ENCODE measurements around the gene DBN1. TPM values are rescaled to one million over a fixed set of nuclear protein-coding genes. Genes with fewer than 3 reads are reported as not detected.

DBN1 gene
- total and polyA plus RNA-seq, 2 experiments from 2014 or later = 185 to 295 TPM

DNA sequence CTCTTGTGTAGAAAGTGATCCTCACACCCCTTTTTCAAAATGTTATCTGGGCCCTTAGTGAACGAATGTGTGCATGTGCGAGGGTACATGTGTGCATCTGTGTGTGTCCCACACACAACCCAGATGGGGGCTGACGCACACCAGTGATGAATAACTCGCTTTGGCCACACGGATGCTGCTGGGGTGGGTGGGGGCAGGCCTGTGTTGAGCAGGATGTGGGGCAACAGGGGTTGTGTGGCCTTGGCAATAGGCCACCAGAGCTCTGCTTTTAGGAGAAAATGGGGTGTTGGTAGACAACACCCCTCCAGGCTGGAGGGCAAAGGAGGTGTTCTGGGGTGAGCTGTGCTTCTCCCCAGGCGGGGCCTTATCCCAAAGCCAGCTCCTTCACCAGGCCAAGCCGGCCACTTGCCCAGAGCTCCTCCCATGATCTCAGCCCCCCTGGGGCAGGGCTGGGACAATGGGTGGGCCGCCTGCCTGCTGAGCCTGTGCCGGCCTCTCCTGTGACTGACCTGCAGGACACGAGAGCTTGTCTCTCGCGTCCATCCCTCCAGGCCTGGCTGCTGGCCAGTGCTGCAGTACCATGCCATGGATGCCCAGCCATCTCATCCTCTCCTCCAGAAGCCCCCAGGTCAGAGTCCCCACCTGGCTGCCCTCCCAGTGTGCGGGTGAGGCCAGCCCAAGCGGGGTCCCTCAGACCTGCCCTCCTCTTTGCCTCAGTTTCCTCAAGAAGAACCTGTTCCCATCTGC is 1.7 kb downstream of the DBN1 start:
- Histone ChIP-seq H3K27ac (no peak overlapping the region), H3K4me3 (peak overlapping the region; percentile 100), H3K4me1 (ENCODE audit: low read depth) (peaks cover 9% of the 10 kb centered on the region), H3K9me3 (ENCODE audit: low read depth) (no peaks in the 10 kb centered on the region), H3K27me3 (no peaks in the 10 kb centered on the region), H3K36me3 (peaks cover 13% of the 10 kb centered on the region)
- peak in 1 of 2 donors; percentile 52 for DNase-seq (ENCODE audit: low read depth in 1 of 2, low spot score in 1 of 2)
- TF ChIP-seq, protein P1, sequence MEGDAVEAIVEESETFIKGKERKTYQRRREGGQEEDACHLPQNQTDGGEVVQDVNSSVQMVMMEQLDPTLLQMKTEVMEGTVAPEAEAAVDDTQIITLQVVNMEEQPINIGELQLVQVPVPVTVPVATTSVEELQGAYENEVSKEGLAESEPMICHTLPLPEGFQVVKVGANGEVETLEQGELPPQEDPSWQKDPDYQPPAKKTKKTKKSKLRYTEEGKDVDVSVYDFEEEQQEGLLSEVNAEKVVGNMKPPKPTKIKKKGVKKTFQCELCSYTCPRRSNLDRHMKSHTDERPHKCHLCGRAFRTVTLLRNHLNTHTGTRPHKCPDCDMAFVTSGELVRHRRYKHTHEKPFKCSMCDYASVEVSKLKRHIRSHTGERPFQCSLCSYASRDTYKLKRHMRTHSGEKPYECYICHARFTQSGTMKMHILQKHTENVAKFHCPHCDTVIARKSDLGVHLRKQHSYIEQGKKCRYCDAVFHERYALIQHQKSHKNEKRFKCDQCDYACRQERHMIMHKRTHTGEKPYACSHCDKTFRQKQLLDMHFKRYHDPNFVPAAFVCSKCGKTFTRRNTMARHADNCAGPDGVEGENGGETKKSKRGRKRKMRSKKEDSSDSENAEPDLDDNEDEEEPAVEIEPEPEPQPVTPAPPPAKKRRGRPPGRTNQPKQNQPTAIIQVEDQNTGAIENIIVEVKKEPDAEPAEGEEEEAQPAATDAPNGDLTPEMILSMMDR (IDR thresholded peaks at IDR 0.05; ENCODE audit: low read depth, low read length) = no peak

DNA sequence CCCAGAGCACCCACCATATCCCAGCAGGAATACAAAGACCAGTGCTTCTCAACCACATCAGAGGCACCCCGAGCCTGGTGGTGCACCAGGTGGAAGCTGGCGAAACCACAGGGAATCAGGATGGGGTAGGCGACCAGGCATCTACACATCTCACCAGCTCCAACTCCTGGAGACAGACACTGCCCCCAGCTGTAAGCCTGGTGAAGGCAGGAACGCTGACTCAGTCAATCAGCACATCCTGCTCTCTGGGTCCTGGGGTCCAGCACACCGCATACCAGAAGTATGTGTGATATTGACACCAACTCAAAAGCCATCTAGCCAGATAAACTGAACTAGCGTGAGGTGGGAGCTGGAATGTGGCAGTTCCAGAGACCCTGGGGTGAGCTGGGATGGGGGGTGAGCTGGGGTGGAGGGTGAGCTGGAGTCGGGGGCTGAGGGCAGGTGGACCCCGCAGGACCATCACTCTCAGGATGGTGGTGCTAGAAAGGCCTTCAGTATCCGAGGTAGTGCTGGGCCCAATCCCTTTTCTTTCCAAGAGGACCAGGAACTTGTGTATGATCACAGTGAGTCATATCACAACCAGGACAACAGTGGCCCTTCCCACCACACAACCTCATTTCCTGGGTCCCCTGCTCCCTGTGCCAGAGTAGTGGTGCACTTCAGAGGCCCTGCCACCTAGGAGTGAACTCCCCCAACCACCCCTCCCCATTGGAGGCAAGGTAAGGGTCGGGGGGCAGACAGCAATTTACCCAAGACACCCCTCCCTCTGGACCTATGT is 2.5 kb downstream of the DBN1 start:
- H3K4me1 ChIP-seq (ENCODE audit: low read depth) = peaks cover 9% of the 10 kb centered on the region
- TF ChIP-seq, protein P1 (IDR thresholded peaks at IDR 0.05; ENCODE audit: low read depth, low read length) = no peak
- no peak overlapping the region for H3K4me3 ChIP-seq
- H3K36me3 ChIP-seq = peaks cover 21% of the 10 kb centered on the region
- no peaks in the 10 kb centered on the region for H3K27me3 ChIP-seq
- no peaks in the 10 kb centered on the region for H3K9me3 ChIP-seq (ENCODE audit: low read depth)
- no peak for DNase-seq (ENCODE audit: low read depth in 1 of 2, low spot score in 1 of 2)
- H3K27ac ChIP-seq = no peak overlapping the region

DNA sequence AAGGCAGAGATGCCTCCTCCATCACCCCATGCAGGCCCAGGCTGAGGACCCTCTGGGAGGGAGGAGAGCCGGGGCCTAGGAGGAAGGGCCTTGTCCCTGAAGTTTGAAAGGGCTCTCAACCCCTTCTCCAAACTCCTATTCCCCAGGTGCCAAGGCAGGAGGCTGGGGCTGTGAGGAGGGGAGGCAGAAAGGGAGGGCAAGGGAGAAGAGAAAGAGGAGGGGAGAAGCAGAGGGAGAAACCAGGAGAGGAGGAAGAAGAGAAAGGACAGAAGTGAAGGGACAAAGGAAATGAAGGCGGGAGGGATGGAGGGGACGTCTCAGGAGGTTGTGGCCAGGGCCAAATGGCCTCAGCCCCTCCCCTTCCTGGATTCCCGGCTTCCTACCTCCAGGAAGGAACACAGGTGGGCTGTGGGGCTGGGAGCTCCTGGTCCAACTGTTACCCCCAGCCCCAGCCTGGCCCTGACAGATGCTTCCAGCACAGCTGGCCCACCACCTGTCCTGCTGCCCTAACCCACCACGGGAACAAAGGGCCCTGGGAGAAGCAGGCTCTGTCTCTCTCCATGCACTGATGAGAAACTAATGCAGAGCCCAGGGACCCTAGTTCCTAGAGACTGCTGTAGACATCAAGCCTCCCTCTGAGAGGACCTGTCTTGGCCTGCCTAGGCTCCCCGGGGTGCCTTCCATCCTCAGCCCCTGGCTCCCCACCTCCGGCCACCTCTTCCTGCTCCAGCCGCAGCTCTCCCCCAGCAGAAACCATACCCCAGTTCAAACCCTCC is 3.5 kb downstream of the DBN1 start:
- Histone ChIP-seq H3K4me1 (ENCODE audit: low read depth) (peaks cover 9% of the 10 kb centered on the region), H3K27ac (no peak overlapping the region), H3K9me3 (ENCODE audit: low read depth) (no peaks in the 10 kb centered on the region), H3K4me3 (no peak overlapping the region), H3K36me3 (peaks cover 30% of the 10 kb centered on the region), H3K27me3 (no peaks in the 10 kb centered on the region)
- DNase-seq (ENCODE audit: low read depth in 1 of 2, low spot score in 1 of 2) = no peak
- TF ChIP-seq, protein P1 (IDR thresholded peaks at IDR 0.05; ENCODE audit: low read depth, low read length) = no peak

DNA sequence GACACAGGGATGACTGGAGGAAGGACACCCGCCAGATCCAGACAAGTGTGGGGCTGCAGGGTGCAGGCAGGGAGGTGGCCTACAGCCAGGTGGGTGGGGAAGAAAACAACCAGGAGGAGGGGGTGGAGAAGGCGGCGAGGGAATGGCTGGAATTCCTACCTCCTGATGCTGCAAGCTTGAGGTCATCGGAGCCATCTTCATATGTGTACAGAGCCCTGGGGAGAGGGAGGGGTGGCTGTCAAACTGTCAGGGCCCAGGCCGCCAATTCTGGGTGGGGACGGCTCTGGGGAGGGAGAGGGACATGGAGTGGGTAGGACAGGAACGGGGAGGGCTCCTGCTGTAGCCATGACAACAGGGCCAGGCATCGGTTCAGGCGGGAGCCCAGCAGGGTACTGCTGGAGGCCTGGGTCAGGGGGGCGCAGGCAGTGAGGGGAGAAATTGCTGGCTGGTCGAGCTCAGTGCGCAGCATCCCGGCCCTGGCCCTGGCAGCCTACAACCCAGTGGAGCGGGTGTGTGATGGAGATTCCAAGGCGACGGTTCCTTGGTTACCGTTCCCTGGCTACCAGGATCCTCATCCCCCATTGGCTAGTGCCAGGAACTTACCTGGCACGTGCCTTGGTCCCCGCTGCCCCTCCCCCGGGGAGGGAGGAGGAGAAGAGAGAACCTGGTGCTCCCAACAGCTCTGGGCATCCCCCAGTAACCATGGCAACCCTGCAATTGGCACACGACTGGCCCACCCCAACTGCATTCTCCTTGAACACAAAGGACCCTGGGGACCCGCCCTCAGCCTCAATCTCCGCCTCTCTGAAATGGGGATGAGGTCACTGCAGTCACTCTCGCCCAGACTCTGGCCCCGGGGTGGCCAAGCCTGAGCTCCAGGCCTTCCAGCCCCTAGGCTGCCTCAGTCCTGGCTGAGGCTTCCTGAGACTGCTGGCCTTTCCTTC is 4.5 kb downstream of the DBN1 start:
- Histone ChIP-seq H3K27ac (no peak overlapping the region), H3K9me3 (ENCODE audit: low read depth) (no peaks in the 10 kb centered on the region), H3K4me1 (ENCODE audit: low read depth) (peaks cover 9% of the 10 kb centered on the region), H3K27me3 (no peaks in the 10 kb centered on the region), H3K4me3 (no peak overlapping the region), H3K36me3 (peaks cover 33% of the 10 kb centered on the region)
- TF ChIP-seq, protein P1 (IDR thresholded peaks at IDR 0.05; ENCODE audit: low read depth, low read length) = no peak
- DNase-seq (ENCODE audit: low read depth in 1 of 2, low spot score in 1 of 2) = no peak

DNA sequence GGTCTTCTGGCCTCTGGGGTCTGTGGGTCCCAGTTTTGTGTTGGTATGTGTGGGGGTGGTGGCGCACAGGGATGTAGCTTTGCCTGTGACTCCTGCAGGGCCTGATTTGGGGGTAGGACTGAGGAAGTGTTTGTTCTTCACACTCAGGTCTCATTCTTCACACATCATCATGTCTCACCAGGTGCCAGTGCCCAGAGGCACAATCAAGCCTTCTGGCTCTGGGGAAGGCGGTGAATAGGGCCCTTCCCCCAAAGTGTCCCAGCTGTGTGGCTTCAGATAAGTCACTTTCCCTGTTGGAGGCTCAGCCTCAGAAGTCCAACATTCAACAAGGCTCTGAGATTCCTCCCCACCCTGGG is 5.1 kb downstream of the DBN1 start:
- TF ChIP-seq, protein P1 (IDR thresholded peaks at IDR 0.05; ENCODE audit: low read depth, low read length) = no peak
- H3K27ac ChIP-seq = no peak overlapping the region
- no peak overlapping the region for H3K4me3 ChIP-seq
- H3K36me3 ChIP-seq = peaks cover 33% of the 10 kb centered on the region
- H3K4me1 ChIP-seq (ENCODE audit: low read depth) = peaks cover 9% of the 10 kb centered on the region
- H3K9me3 ChIP-seq (ENCODE audit: low read depth) = no peaks in the 10 kb centered on the region
- no peaks in the 10 kb centered on the region for H3K27me3 ChIP-seq
- no peak for DNase-seq (ENCODE audit: low read depth in 1 of 2, low spot score in 1 of 2)
